ENCODE data around the gene PACRG.

Gene PACRG

GRCh38 chr6:162798546-162799266, 70.9 kb downstream of the PACRG start:
- no peak for DNase-seq

- no peak for DNase-seq
These were observed 86.7 kb downstream of the PACRG start for GRCh38 chr6:162814426-162814973.

DNA sequence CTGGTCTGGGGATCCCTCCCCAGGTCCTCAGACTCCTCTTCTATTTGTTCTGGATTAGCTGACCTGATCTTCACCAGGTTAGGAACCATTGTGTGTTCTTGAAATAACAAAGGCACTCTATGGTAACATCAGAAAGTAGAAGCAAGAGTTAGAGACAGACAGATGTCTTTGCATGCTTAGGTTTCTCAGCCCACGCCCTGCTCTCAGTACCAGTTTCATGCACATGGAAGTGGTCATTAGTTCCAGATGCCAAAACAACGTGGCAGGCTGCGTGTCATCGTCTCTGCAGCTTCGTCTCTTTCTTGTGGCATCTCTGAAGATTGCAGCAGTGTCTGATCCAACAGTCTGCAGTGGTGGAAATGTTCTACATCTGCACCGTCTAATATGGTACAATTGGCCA, 89.4 kb downstream of the PACRG start:
- DNase-seq = no peak

- no peak for DNase-seq
These were observed 91.5 kb downstream of the PACRG start for GRCh38 chr6:162819284-162819683.

- DNase-seq = no peak
These were observed 93.3 kb downstream of the PACRG start for GRCh38 chr6:162821102-162821501.

- DNase-seq = no peak
These were observed 97.8 kb downstream of the PACRG start for GRCh38 chr6:162825597-162825996.

DNA sequence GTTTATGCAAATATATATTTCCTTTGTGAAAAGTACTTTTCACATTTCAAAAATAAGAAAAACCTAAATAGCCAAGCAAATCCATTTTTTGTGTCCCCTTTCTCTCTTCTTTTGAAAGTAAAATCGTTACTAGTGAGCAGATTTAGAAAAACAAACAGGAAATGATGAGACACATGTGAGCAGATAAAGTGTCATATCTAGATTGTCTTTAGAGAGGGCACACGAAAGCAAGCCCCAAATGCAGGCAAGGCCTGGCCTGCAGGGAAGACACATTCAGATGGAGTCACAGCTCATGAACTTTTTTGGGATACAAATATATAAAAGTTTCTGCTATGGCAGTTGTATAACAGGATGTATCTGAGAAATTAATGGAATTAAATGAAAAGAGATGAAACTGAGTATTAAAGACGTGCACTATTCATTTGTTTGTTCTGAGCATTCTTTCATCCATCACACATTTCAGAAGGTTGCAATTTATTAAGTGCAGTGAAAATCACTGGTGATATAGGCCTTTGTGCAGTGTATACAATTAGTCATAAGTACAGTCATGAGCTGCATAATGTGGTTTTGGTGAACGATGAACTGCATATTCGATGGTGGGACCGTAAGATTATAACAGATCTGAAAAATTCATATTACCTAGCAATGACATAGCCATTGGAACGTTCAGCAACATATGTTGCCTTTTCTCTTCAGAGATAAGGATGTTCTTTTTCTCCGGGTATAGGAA, 101.4 kb downstream of the PACRG start:
- no peak for DNase-seq

- DNase-seq = no peak
These were observed 106.0 kb downstream of the PACRG start for GRCh38 chr6:162833776-162834175.

DNA sequence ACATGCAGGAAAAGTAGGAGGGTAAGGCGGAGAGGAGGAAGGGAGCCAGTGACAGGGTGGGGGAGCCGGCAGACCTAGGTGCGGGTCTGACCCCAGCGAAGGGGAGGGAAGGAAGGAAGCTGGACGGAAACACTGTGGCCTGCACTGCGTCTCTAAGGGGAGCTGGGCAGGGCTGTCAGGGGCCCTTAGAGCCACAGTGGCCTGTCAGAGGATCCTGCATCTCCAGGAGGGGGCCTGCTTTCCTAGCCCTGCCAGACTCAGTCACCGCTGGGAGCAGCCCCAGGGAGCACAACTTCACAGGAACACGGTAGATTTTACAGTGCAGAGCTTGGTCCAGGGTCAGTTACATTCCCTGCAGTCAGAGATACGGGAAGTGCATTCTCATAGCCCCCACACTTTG, 118.2 kb downstream of the PACRG start:
- DNase-seq = no peak

GRCh38 chr6:162846723-162847122, 118.9 kb downstream of the PACRG start:
- DNase-seq = no peak

- DNase-seq = no peak
These were observed 121.5 kb downstream of the PACRG start for GRCh38 chr6:162849269-162849668.

- no peak for DNase-seq
These were observed 124.4 kb downstream of the PACRG start for GRCh38 chr6:162852192-162852591.

DNA sequence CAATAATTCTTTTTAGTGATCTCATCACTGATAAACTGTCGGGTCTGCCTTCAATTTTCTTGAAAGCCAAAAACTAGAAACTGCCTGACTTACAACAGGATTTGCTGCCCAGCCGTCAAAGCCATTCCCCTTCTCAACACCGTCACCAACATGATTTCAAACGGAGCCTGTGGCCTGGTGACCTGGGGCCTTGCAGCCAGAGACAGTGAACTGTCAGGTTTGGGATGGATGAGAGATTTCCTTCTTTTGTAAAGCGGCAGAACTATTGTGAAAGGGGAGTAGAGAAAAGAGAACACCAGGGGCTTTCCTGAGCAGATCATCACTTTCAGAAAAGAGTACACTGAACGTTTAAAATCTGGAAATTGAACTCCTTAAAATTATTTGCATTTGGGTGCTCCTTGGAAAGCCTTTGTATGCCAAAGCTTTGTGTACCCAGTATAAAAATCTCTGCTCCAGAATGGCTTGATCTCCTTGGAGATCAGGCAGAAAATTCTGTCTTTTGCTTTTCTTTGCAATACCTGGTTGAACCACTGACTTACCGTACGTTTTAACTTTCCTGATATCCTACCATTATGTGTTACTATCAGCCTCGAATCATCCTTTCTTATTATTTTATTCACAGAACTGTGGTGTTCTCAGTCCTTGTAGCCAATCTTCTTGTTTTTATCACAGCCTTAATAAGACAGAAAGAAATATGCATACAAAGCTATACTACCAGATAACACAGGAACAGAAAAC, 125.2 kb downstream of the PACRG start:
- no peak for DNase-seq

DNA sequence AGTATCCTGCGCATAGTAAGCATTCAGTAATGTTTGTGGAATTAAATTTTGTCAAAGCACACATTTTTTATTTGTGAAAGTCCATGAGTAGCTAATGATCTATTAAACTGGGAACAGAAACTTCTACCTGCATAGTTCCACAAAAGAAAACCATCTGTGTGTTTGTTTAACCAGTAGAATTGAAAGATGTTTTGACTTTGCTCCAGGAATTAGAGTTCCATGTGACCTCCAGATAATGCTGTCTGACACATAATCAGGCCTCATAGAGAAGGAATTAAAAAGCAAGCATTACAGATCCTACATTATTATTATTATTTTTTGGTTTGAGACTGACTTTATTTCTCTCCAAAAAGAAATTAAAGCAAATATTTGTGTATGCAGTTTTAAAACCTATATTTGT, 126.5 kb downstream of the PACRG start:
- DNase-seq = no peak

- DNase-seq = no peak
These were observed 127.0 kb downstream of the PACRG start for GRCh38 chr6:162854734-162855191.

DNA sequence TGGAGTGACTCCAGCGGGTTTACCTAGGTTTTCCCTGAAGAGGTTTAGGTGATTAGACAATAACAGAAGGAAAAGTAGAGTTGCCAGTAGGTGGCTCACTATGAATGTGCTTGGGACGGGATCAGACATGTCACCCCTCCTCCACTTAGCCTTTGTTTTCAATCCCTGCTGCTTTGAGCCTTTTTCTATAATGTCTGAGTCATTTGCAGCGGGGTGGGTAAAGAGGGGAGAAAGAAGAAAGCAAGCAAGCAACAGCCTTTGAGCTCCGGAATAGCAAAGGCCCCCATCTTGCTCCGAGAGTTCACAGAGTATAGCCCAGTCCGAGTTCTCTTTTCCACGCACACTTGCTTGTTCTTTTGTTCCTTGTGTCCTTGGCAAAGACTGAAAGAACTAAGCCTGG, 129.1 kb downstream of the PACRG start:
- DNase-seq = peak; percentile 63

- DNase-seq = no peak
These were observed 129.6 kb downstream of the PACRG start for GRCh38 chr6:162857326-162857725.

GRCh38 chr6:162862462-162862861, 134.7 kb downstream of the PACRG start:
- DNase-seq = no peak

DNA sequence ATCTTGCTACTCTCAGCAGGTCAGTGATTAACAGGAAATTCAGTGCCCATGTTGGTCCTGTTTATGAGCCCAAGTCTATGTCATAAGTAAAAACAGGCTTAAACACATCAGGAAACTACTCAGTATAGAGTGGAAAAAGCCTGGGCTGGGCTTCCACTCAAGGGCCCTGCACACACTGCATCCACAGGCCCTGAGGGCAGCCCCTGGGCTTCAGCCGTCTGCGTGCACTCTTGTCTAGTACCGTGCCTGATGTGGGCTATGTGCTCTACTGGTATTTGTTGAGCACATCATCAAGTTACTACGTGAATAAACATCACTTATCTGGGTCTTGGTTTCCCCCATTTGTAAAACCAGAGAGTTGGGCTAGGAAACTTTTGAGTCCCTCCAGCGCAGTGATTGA, 135.2 kb downstream of the PACRG start:
- no peak for DNase-seq

DNA sequence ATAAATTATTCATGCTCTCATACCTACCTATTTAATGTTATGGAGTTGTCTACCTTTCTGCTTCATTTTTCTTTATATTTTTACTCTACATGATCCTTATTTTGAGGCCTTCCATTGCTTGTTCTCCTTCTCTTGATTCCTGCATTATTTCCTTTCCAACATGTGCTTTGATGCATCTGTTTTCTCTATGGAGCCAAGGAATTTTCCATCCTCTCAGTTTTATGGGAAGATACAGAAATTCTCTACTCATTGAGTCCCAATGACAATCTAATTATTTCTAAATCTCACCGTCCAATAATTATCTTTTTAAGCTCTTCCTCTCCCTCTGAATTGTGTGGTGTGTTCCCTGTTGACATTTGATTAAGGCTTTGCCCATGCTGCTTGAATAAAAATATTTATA, 136.0 kb downstream of the PACRG start:
- DNase-seq = no peak

- DNase-seq = no peak
These were observed 137.1 kb downstream of the PACRG start for GRCh38 chr6:162864911-162865310.

GRCh38 chr6:162866656-162867055, 138.9 kb downstream of the PACRG start:
- DNase-seq = no peak

DNA sequence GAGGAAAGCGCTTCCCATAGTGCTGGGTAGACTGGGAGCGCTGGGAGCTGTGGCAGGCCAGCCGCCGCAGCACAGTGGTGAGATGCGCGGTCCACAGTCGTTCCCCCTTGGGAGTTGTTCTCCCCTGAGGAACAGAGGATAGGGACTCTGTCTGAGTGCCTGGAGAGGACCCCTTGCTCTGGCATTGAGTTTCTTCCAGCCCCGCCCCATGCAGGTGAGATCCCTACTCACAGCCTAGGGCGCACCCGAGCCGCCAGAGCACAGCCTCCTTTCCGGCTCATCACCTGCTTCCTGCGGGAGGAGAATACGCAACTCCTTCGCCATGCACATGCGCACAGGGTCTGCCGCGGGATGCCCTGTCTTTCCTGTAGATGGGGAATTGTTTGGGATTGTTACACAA, 140.6 kb downstream of the PACRG start:
- no peak for DNase-seq

- DNase-seq = no peak
These were observed 144.2 kb downstream of the PACRG start for GRCh38 chr6:162871966-162872365.
